ENCODE data around the gene P4HA2.

DNA sequence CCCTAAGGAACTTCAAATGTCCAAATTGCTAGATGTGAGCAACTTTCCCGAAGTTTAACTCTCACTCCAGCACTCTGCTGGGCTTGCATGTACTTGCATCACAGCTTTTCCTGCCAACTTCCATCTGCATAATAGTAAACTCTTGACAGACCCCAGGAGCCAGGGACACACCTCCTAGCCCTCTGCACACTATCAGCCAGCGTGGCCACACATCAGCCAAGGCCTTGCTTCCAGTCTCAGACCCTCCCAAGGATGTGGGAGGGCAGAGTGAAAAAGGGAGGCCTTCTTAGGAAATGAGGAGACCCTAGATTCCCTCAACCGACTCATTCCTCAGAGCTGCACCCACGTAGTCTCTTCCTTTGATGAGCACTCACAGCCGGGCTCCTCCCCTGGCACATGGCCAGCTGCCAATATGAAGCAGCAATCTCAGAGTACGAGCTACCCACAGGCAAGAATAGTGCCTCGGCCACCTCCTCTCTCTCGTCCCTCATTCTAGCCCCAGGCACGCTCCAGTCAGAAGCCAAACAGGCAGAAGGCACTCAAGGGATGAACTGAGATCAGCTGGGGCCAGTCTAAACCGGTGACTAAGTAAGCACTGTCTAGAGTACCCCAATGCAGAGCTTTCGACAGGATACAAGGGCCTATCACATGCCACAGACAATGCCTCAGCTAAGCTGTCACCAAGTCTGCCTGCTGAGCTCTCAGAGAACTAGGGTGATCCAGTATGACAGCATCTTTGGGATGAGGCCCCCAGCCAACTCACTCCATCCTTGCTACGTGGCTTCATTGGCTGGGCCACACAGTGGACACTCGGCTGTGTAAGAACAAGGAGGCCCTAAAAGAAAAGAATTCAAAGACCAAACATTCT, 2.3 kb downstream of the P4HA2 start:
- TF ChIP-seq, protein P1, sequence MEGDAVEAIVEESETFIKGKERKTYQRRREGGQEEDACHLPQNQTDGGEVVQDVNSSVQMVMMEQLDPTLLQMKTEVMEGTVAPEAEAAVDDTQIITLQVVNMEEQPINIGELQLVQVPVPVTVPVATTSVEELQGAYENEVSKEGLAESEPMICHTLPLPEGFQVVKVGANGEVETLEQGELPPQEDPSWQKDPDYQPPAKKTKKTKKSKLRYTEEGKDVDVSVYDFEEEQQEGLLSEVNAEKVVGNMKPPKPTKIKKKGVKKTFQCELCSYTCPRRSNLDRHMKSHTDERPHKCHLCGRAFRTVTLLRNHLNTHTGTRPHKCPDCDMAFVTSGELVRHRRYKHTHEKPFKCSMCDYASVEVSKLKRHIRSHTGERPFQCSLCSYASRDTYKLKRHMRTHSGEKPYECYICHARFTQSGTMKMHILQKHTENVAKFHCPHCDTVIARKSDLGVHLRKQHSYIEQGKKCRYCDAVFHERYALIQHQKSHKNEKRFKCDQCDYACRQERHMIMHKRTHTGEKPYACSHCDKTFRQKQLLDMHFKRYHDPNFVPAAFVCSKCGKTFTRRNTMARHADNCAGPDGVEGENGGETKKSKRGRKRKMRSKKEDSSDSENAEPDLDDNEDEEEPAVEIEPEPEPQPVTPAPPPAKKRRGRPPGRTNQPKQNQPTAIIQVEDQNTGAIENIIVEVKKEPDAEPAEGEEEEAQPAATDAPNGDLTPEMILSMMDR (IDR thresholded peaks at IDR 0.05): no peak
- no peak for TF ChIP-seq POLR2A (IDR thresholded peaks at IDR 0.05)

All from testis (tissue), 2 donors.